ENCODE measurements around the gene FSTL1. TPM values are rescaled to one million over a fixed set of nuclear protein-coding genes. Genes with fewer than 3 reads are reported as not detected.
A peak's percentile ranks its signal among the peaks of the same experiment; 100 is the strongest.

Gene FSTL1
- total and polyA plus RNA-seq, 12 donors, result 54.4 to 346 (median 176) TPM

DNA sequence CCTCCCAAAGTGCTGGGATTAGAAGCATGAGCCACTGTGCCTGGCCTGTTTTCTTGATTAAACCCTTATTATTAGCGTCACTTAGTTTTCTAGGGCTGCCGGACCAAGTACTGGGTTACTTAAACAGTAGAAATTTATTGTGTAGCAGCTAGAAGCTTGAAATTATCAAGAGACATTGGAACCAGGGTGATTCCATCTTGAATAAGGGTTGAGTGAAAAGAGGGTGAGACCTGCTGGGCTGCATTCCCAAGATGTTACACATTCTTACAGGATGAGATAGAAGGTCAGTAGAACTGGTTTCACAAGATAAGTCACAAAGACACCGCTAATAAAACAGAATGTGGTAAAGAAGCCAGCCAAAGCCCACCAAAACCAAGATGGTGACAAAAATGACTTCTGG lies 18.6 kb upstream of the FSTL1 start:
- Histone ChIP-seq H3K36me3 (no peaks in the 10 kb centered on the region), H3K4me1 (peaks cover 0 to 23% (median 10%) of the 10 kb centered on the region in 9 donors), H3K9me3 (peaks cover 0 to 9% (median 0%) of the 10 kb centered on the region in 11 donors), H3K27ac (peak overlapping the region in 3 of 10 donors; percentile 56 to 68 (median 67)), H3K27me3 (no peaks in the 10 kb centered on the region), H3K4me3 (no peak overlapping the region)
- no peak for DNase-seq
- ATAC-seq, result no peak
- TF ChIP-seq, protein P1, sequence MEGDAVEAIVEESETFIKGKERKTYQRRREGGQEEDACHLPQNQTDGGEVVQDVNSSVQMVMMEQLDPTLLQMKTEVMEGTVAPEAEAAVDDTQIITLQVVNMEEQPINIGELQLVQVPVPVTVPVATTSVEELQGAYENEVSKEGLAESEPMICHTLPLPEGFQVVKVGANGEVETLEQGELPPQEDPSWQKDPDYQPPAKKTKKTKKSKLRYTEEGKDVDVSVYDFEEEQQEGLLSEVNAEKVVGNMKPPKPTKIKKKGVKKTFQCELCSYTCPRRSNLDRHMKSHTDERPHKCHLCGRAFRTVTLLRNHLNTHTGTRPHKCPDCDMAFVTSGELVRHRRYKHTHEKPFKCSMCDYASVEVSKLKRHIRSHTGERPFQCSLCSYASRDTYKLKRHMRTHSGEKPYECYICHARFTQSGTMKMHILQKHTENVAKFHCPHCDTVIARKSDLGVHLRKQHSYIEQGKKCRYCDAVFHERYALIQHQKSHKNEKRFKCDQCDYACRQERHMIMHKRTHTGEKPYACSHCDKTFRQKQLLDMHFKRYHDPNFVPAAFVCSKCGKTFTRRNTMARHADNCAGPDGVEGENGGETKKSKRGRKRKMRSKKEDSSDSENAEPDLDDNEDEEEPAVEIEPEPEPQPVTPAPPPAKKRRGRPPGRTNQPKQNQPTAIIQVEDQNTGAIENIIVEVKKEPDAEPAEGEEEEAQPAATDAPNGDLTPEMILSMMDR (IDR thresholded peaks at IDR 0.05), result no peak
- 82 to 86% methylated on average over 3 of the region's 3 CpGs for WGBS, 2 donors
- intact Hi-C loops (cut with DNase I), result no loop called here

- no peak overlapping the region for H3K4me3 ChIP-seq
- no peaks in the 10 kb centered on the region for H3K27me3 ChIP-seq
- ATAC-seq (no peak), DNase-seq (no peak)
- 93 to 94% methylated on average over 5 of the region's 5 CpGs for WGBS, 2 donors
- H3K4me1 ChIP-seq, result peaks cover 0 to 23% (median 10%) of the 10 kb centered on the region in 9 donors
- TF ChIP-seq, protein P1 (IDR thresholded peaks at IDR 0.05), result no peak
- intact Hi-C loops (cut with DNase I), result no loop called here
- H3K27ac ChIP-seq, result no peak overlapping the region
- H3K9me3 ChIP-seq, result peaks cover 0 to 9% (median 0%) of the 10 kb centered on the region in 11 donors
- no peaks in the 10 kb centered on the region for H3K36me3 ChIP-seq
Observed at GRCh38 chr3:120468635-120469295, 18.0 kb upstream of the FSTL1 start.

DNA sequence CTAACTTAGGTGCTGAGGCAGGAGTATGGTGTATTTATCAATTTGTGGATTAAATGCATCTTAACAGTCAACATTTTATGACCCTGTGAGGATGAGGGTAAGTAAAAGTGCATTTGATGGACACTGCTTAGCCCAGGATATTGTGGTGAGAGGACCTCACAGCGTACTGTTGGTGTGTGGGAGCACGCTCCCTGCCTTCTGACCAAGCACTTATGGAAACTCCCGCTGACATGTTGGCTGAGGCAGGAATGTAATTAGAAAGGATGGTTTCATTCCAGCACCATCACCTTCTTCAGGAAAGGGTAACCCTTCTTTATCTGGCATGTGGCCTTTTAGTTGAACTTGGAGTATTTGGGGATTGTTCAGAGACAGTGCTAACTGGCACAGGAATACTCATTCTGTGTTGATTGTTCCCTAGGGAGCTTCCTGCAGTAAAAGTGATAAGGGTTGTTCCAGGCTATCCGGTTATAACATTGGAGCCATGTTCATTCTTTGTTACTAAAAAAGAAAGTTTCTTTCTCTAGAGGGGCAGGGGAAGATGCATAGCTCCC lies 11.7 kb upstream of the FSTL1 start:
- peak in 2 of 8 donors; percentile 20 to 25 for ATAC-seq
- Histone ChIP-seq H3K9me3 (peaks cover 0 to 8% (median 0%) of the 10 kb centered on the region in 11 donors), H3K27me3 (no peaks in the 10 kb centered on the region), H3K4me1 (peaks cover 0 to 25% (median 18%) of the 10 kb centered on the region in 9 donors), H3K36me3 (no peaks in the 10 kb centered on the region), H3K27ac (no peak overlapping the region), H3K4me3 (no peak overlapping the region)
- no peak for DNase-seq
- WGBS, 2 donors, result 54 to 55% methylated on average over 4 of the region's 4 CpGs
- intact Hi-C loops (cut with DNase I), result no loop called here
- TF ChIP-seq, protein P1 (IDR thresholded peaks at IDR 0.05), result no peak

- intact Hi-C loops (cut with DNase I), result no loop called here
- H3K27ac ChIP-seq, result no peak overlapping the region
- 86 to 89% methylated on average over 3 of the region's 3 CpGs for WGBS, 2 donors
- TF ChIP-seq, protein P1 (IDR thresholded peaks at IDR 0.05), result no peak
- no peaks in the 10 kb centered on the region for H3K36me3 ChIP-seq
- H3K4me1 ChIP-seq, result peaks cover 0 to 25% (median 18%) of the 10 kb centered on the region in 9 donors
- ATAC-seq, result peak in 1 of 8 donors; percentile 15
- H3K4me3 ChIP-seq, result no peak overlapping the region
- DNase-seq, result no peak
- no peaks in the 10 kb centered on the region for H3K27me3 ChIP-seq
- H3K9me3 ChIP-seq, result peaks cover 0 to 8% (median 0%) of the 10 kb centered on the region in 11 donors
Observed at GRCh38 chr3:120461416-120461815, 10.6 kb upstream of the FSTL1 start.

All from heart right ventricle (tissue), 16 donors.